Uterus (tissue), 4 donors: Measurements from ENCODE around the gene AIDA. TPM values are rescaled to one million over a fixed set of nuclear protein-coding genes. Genes with fewer than 3 reads are reported as not detected.

Experiments
- DNase-seq, 2 donors: peaks; one replicate each; pipeline ENCODE4 v3.0.0-alpha.2; 2019 to 2020
- H3K27ac ChIP-seq, 2 donors: fragments of 200-600 bp; sonication (generic); 1 replicate in 1 of 2; 2 replicates in 1 of 2; pipeline ENCODE4 v1.5.1; 2016 to 2018
- H3K27me3 ChIP-seq, 2 donors: fragments of 200-600 bp; sonication (generic); one replicate each; pipeline ENCODE4 v1.5.1; 2018 to 2019; ENCODE audit warnings: control low read depth in 1 of 2
- H3K36me3 ChIP-seq, 2 donors: fragments of 200-600 bp; sonication (generic); one replicate each; pipeline ENCODE4 v1.5.1; 2019; ENCODE audit warnings: control low read depth in 1 of 2
- H3K4me1 ChIP-seq, 2 donors: fragments of 200-600 bp; sonication (generic); one replicate each; pipeline ENCODE4 v1.5.1; 2018 to 2019; ENCODE audit warnings: control low read depth in 1 of 2
- H3K4me3 ChIP-seq, 2 donors: fragments of 200-600 bp; sonication (generic); 1 replicate in 1 of 2; 2 replicates in 1 of 2; pipeline ENCODE4 v1.5.1; 2018 to 2019; ENCODE audit warnings: mild to moderate bottlenecking in 1 of 2
- H3K9me3 ChIP-seq, 2 donors: fragments of 200-600 bp; sonication (generic); one replicate each; pipeline ENCODE4 v1.5.1; 2019; ENCODE audit warnings: control low read depth in 1 of 2
- CTCF ChIP-seq, 4 experiments: fragments of 200-600 bp in 2 of 4; fragments of 450-650 bp in 2 of 4; sonication (generic) in 2 of 4; IDR thresholded peaks; one replicate each; pipeline ENCODE4 v1.5.1; 2016 to 2019; ENCODE audit warnings: antibody characterized with exemption in 4 of 4, mild to moderate bottlenecking in 2 of 4, moderate library complexity in 1 of 4
- POLR2A ChIP-seq, 2 donors: fragments of 450-650 bp; IDR thresholded peaks; one replicate each; pipeline ENCODE4 v1.6.1; 2016; ENCODE audit warnings: antibody characterized with exemption in 2 of 2, mild to moderate bottlenecking in 1 of 2, moderate library complexity in 1 of 2
- intact Hi-C: fragments of 100-400 bp; cut with DNase I; formaldehyde crosslinking; loops from one replicate; pipeline ENCODE4 v1.15.1; 2023; ENCODE audit warnings: low total_unique reads
- total RNA-seq, 4 donors: library from RNA; depleted of rRNA in 3 of 4; stranded (reverse); fragments of >200 nt in 3 of 4; gene quantifications; one replicate each; pipeline versions ENCODE4 v1.1.0 to v1.2.4, GENCODE V29; 2014 to 2023
- donor health status: DM: yes; HTN: yes; CAD: no.

Gene AIDA
- total RNA-seq, 4 donors from 2014 or later = 20.2 to 94.1 (median 74.0) TPM

DNA sequence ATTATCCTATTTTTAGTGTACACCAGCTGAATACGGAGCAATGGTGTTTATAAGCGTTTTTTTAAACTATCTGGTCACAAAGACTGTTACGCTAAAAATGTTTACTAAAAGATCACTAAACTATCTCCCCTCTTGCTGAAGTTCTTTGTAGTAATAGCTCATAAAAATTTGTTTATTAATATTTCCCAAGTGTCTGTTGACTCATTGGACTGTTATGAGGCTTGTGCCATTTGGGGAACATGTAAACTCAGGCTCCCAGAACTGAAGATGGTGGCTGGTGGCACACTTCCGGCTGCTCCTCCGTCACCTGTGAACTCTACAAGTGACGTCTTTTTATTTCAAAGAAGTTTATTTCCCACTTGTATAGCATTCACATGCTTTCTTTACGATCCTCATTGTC lies 46.3 kb downstream of the AIDA start:
- H3K27ac ChIP-seq = no peak overlapping the region
- intact Hi-C loops = no loop called here
- H3K4me3 ChIP-seq = no peak overlapping the region
- TF ChIP-seq POLR2A (IDR thresholded peaks at IDR 0.05) = no peak
- no peak for TF ChIP-seq CTCF (IDR thresholded peaks at IDR 0.05)
- H3K9me3 ChIP-seq = no peaks in the 10 kb centered on the region
- DNase-seq = no peak
- H3K27me3 ChIP-seq = no peaks in the 10 kb centered on the region
- H3K4me1 ChIP-seq = no peaks in the 10 kb centered on the region
- no peaks in the 10 kb centered on the region for H3K36me3 ChIP-seq

- no peak for DNase-seq
- H3K27me3 ChIP-seq = no peaks in the 10 kb centered on the region
- no peak overlapping the region for H3K27ac ChIP-seq
- intact Hi-C loops = no loop called here
- H3K4me1 ChIP-seq = no peaks in the 10 kb centered on the region
- H3K4me3 ChIP-seq = no peak overlapping the region
- H3K36me3 ChIP-seq = no peaks in the 10 kb centered on the region
- no peaks in the 10 kb centered on the region for H3K9me3 ChIP-seq
- no peak for TF ChIP-seq CTCF (IDR thresholded peaks at IDR 0.05)
Measured at GRCh38 chr1:222663431-222663934, 48.8 kb downstream of the AIDA start.

GRCh38 chr1:222657899-222658298 lies 54.4 kb downstream of the AIDA start:
- no peaks in the 10 kb centered on the region for H3K4me1 ChIP-seq
- no peaks in the 10 kb centered on the region for H3K36me3 ChIP-seq
- H3K27ac ChIP-seq = no peak overlapping the region
- no peaks in the 10 kb centered on the region for H3K9me3 ChIP-seq
- H3K4me3 ChIP-seq = no peak overlapping the region
- H3K27me3 ChIP-seq = no peaks in the 10 kb centered on the region
- TF ChIP-seq CTCF (IDR thresholded peaks at IDR 0.05) (no peak), POLR2A (IDR thresholded peaks at IDR 0.05) (no peak)
- no peak for DNase-seq
- intact Hi-C loops = no loop called here

- Histone ChIP-seq H3K36me3 (no peaks in the 10 kb centered on the region), H3K9me3 (no peaks in the 10 kb centered on the region), H3K4me1 (no peaks in the 10 kb centered on the region), H3K27me3 (no peaks in the 10 kb centered on the region), H3K27ac (no peak overlapping the region), H3K4me3 (no peak overlapping the region)
- DNase-seq = no peak
- TF ChIP-seq CTCF (IDR thresholded peaks at IDR 0.05) = no peak
- TF ChIP-seq POLR2A (IDR thresholded peaks at IDR 0.05) = no peak
- intact Hi-C loops = no loop called here
Measured at GRCh38 chr1:222656391-222657155, 55.7 kb downstream of the AIDA start.

- no peak overlapping the region for H3K27ac ChIP-seq
- intact Hi-C loops = no loop called here
- no peak for DNase-seq
- H3K36me3 ChIP-seq = no peaks in the 10 kb centered on the region
- H3K4me3 ChIP-seq = no peak overlapping the region
- TF ChIP-seq CTCF (IDR thresholded peaks at IDR 0.05) (no peak), POLR2A (IDR thresholded peaks at IDR 0.05) (no peak)
- H3K27me3 ChIP-seq = no peaks in the 10 kb centered on the region
- no peaks in the 10 kb centered on the region for H3K9me3 ChIP-seq
- no peaks in the 10 kb centered on the region for H3K4me1 ChIP-seq
Measured at GRCh38 chr1:222654849-222655248, 57.4 kb downstream of the AIDA start.
